H1 (cell line): ENCODE data around the gene COL1A1. TPM values are rescaled to one million over a fixed set of nuclear protein-coding genes. Genes with fewer than 3 reads are reported as not detected.

Experiments
- ASH2L ChIP-seq: fragments of 200-600, 300-600 bp; sonication (generic); IDR thresholded peaks from one replicate; pipeline ENCODE4 v1.7.1; 2017; ENCODE audit warnings: low read length
- ATF2 ChIP-seq: IDR thresholded peaks from 2 replicates; pipeline ENCODE4 v1.6.1; 2012; ENCODE audit warnings: low read length, inconsistent platforms
- CHD7 ChIP-seq: fragments of 300-600 bp; sonication (generic); IDR thresholded peaks from 2 replicates; pipeline ENCODE4 v1.7.1; 2012; ENCODE audit warnings: low read length, moderate library complexity, mild to moderate bottlenecking, inconsistent platforms; ENCODE audit not compliant: insufficient replicate concordance
- HDAC2 ChIP-seq, 2 experiments: fragments of 300-600 bp in 1 of 2; sonication (generic) in 1 of 2; IDR thresholded peaks; 2 replicates each; pipeline ENCODE4 v1.6.1; 2011 to 2012; ENCODE audit warnings: low read depth in 2 of 2, low read length in 2 of 2, mild to moderate bottlenecking in 2 of 2, moderate library complexity in 2 of 2, borderline replicate concordance in 1 of 2, inconsistent platforms in 1 of 2
- RNF2 ChIP-seq: fragments of 200-900, 300-1000 bp; sonication (generic); IDR thresholded peaks from 2 replicates; pipeline ENCODE4 v1.7.1; 2016; ENCODE audit warnings: borderline replicate concordance, low read depth, mild to moderate bottlenecking, antibody characterized with exemption, low read length; ENCODE audit not compliant: poor library complexity, severe bottlenecking; ENCODE audit errors: missing control alignments
- SAP30 ChIP-seq: fragments of 300-600 bp; sonication (generic); IDR thresholded peaks from 2 replicates; pipeline ENCODE4 v1.7.1; 2012; ENCODE audit warnings: low read length, moderate library complexity, mild to moderate bottlenecking, inconsistent platforms; ENCODE audit not compliant: insufficient read depth, insufficient replicate concordance
- YY1 ChIP-seq: IDR thresholded peaks from 2 replicates; pipeline ENCODE4 v1.6.1; 2011; ENCODE audit warnings: low read depth, mild to moderate bottlenecking, low read length
- polyA plus RNA-seq, 7 experiments: library from polyadenylated mRNA; depleted of rRNA in 3 of 7; stranded (reverse) in 5 of 7; unstranded in 2 of 7; fragments of >200 nt in 5 of 7; fragments of 200-250 nt in 2 of 7; gene quantifications; 1 replicate in 5 of 7; 2 replicates in 1 of 7; 4 replicates in 1 of 7; pipeline versions ENCODE4 v1.2.1 to v1.2.3, GENCODE V29; 2011 to 2013; ENCODE audit warnings: missing spikeins in 2 of 7, mixed read lengths in 2 of 7
- total RNA-seq: library from RNA; stranded (reverse); fragmentation: NEBNext Ultra II Directional; extraction: Animal tissue kit (Norgen Biotek cat#: 25700); gene quantifications from 2 replicates; pipeline ENCODE4 v1.2.1, GENCODE V29; 2021

Gene COL1A1
- total and polyA plus RNA-seq, 2 of the 8 experiments (the other 6 are each of a cell fraction or from before 2014, with no cell fraction given), result 14.1 to 80.4 TPM

- TF ChIP-seq CHD7 (no peak), YY1 (peak; percentile 88), SAP30 (no peak), ATF2 (no peak), HDAC2 (IDR thresholded peaks at IDR 0.05; ENCODE audit: borderline replicate concordance in 1 of 2, low read depth in 2 of 2, low read length in 2 of 2) (0 out of 4 replicates have a peak, but pooled peaks of 1 of the 2 experiments have one; percentile 60), RNF2 (no peak), ASH2L (no peak)
These were observed 6.5 kb upstream of the COL1A1 start (continued) for GRCh38 chr17:50207792-50208567.
